ENCODE results near the gene CHKB.

Gene CHKB

GRCh38 chr22:50545522-50546325 is 36.9 kb downstream of the CHKB start, which contains the start of gene KLHDC7B (continued):
- TF ChIP-seq PRDM10 (tag by site-specific recombination; IDR thresholded peaks at IDR 0.05): peak; percentile 98
- TF ChIP-seq ZNF513 (tag by site-specific recombination; IDR thresholded peaks at IDR 0.05): no peak
- no peak for TF ChIP-seq ZNF37A (tag by site-specific recombination; IDR thresholded peaks at IDR 0.05)
- no peak for TF ChIP-seq OVOL3 (tag by site-specific recombination; IDR thresholded peaks at IDR 0.05)
- TF ChIP-seq ZNF776 (tag by site-specific recombination; IDR thresholded peaks at IDR 0.05; ENCODE audit: borderline replicate concordance): no peak
- TF ChIP-seq ZIC2 (tag by site-specific recombination; IDR thresholded peaks at IDR 0.05): peak; percentile 93
- TF ChIP-seq ZNF518A (tag by site-specific recombination; conservative IDR thresholded peaks at IDR 0.05; ENCODE audit: low read depth): no peak
- TF ChIP-seq ZBTB26 (tag by site-specific recombination; optimal IDR thresholded peaks at IDR 0.05): no peak
- no peak for TF ChIP-seq KLF7 (tag by site-specific recombination; IDR thresholded peaks at IDR 0.05; ENCODE audit: borderline replicate concordance)
- no peak for TF ChIP-seq ZSCAN5A (tag by site-specific recombination; IDR thresholded peaks at IDR 0.05)
- TF ChIP-seq ZNF114 (tag by site-specific recombination; IDR thresholded peaks at IDR 0.05): no peak
- TF ChIP-seq ZBTB8A (tag by site-specific recombination; IDR thresholded peaks at IDR 0.05): 0 out of 2 replicates have a peak, but pooled peaks have one; percentile 36
- peak; percentile 43; the same call in 1 of the 2 replicates for TF ChIP-seq ZEB2 (tag by site-specific recombination; IDR thresholded peaks at IDR 0.05)
- no peak for TF ChIP-seq ZNF768 (tag by site-specific recombination; IDR thresholded peaks at IDR 0.05)
- TF ChIP-seq ZBTB7A (tag by site-specific recombination; IDR thresholded peaks at IDR 0.05; ENCODE audit: low read depth): no peak
- TF ChIP-seq ZNF221 (tag by site-specific recombination; IDR thresholded peaks at IDR 0.05; ENCODE audit: borderline replicate concordance): no peak
- TF ChIP-seq ZNF555 (tag by site-specific recombination; conservative IDR thresholded peaks at IDR 0.05): no peak
- TF ChIP-seq ZNF280C (tag by site-specific recombination; IDR thresholded peaks at IDR 0.05): no peak
